HAP-1 (cell line): ENCODE results near the gene C2orf92.
A peak's percentile ranks its signal among the peaks of the same experiment; 100 is the strongest.

ENCODE experiments used
- DNase-seq, 2 experiments: peaks; one replicate each; pipeline ENCODE4 v3.0.0-alpha.2; 2016 to 2020; ENCODE audit warnings: low spot score in 2 of 2
- H3K27me3 ChIP-seq: fragments of 250-450 bp; sonication (Bioruptor Pico); 2 replicates; pipeline ENCODE4 v1.5.1; 2020; ENCODE audit warnings: low read depth, mild to moderate bottlenecking, moderate library complexity
- H3K36me3 ChIP-seq: fragments of 250-450 bp; sonication (Bioruptor Pico); replicated peaks from 2 replicates; pipeline ENCODE4 v1.5.1; 2020; ENCODE audit warnings: mild to moderate bottlenecking
- H3K4me1 ChIP-seq: fragments of 250-450 bp; sonication (Bioruptor Pico); 2 replicates; pipeline ENCODE4 v1.5.1; 2020; ENCODE audit warnings: mild to moderate bottlenecking
- H3K4me3 ChIP-seq: fragments of 250-450 bp; sonication (Bioruptor Pico); 2 replicates; pipeline ENCODE4 v1.5.1; 2020; ENCODE audit warnings: mild to moderate bottlenecking, moderate library complexity
- H3K9me3 ChIP-seq: fragments of 250-450 bp; sonication (Bioruptor Pico); 2 replicates; pipeline ENCODE4 v1.5.1; 2020; ENCODE audit warnings: mild to moderate bottlenecking, moderate library complexity
- in situ Hi-C: fragments of 300-500 bp; cut with MboI; formaldehyde crosslinking; loops from 3 replicates; pipeline ENCODE4 v1.14.3; 2020; ENCODE audit warnings: low sequenced_read_pairs, inconsistent platforms, mixed read lengths

C2orf92 gene

DNA sequence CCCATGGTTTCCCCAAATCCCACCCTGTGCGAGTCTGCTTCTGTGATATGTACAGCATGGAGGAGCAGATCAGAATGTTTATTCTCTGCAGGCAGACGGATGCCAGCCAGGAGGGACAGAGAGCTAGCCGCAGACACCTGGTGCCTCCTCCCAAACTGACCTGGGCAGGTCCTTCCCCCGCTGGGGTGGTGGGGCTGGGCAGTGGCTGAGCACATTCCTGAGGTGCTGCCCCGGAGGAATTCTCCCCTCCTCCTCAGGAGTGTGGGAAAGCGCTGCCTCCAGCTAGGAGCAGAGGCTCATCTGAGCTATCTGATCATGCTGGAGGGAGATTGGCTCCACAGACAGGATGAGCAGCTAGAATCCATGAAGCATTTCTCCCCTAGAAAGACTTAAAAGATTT is 21.7 kb downstream of the C2orf92 start:
- Histone ChIP-seq H3K9me3 (no peaks in the 10 kb centered on the region), H3K36me3 (no peaks in the 10 kb centered on the region), H3K4me3 (no peak overlapping the region), H3K4me1 (peaks cover 9% of the 10 kb centered on the region), H3K27me3 (no peaks in the 10 kb centered on the region)
- in situ Hi-C loops, result loop anchor here (10.0 kb wide), 1 partner anchor 96 kb away; no protein-coding TSS in a partner anchor
- no peak for DNase-seq

GRCh38 chr2:97693476-97693875 is 24.0 kb downstream of the C2orf92 start:
- no peak for DNase-seq
- in situ Hi-C loops, result loop anchor here (10.0 kb wide), 1 partner anchor 99 kb away; no protein-coding TSS in a partner anchor
- H3K36me3 ChIP-seq, result no peaks in the 10 kb centered on the region

GRCh38 chr2:97695744-97696143 is 26.2 kb downstream of the C2orf92 start:
- Histone ChIP-seq H3K4me3 (no peak overlapping the region), H3K27me3 (no peaks in the 10 kb centered on the region), H3K9me3 (no peaks in the 10 kb centered on the region), H3K36me3 (no peaks in the 10 kb centered on the region), H3K4me1 (no peaks in the 10 kb centered on the region)
- DNase-seq, result no peak
- in situ Hi-C loops, result loop anchor here (10.0 kb wide), 1 partner anchor 101 kb away; no protein-coding TSS in a partner anchor

More at GRCh38 chr2:97693476-97693875, 24.0 kb downstream of the C2orf92 start:
- Histone ChIP-seq H3K9me3 (no peaks in the 10 kb centered on the region), H3K4me3 (no peak overlapping the region), H3K4me1 (peaks cover 6% of the 10 kb centered on the region), H3K27me3 (no peaks in the 10 kb centered on the region)

DNA sequence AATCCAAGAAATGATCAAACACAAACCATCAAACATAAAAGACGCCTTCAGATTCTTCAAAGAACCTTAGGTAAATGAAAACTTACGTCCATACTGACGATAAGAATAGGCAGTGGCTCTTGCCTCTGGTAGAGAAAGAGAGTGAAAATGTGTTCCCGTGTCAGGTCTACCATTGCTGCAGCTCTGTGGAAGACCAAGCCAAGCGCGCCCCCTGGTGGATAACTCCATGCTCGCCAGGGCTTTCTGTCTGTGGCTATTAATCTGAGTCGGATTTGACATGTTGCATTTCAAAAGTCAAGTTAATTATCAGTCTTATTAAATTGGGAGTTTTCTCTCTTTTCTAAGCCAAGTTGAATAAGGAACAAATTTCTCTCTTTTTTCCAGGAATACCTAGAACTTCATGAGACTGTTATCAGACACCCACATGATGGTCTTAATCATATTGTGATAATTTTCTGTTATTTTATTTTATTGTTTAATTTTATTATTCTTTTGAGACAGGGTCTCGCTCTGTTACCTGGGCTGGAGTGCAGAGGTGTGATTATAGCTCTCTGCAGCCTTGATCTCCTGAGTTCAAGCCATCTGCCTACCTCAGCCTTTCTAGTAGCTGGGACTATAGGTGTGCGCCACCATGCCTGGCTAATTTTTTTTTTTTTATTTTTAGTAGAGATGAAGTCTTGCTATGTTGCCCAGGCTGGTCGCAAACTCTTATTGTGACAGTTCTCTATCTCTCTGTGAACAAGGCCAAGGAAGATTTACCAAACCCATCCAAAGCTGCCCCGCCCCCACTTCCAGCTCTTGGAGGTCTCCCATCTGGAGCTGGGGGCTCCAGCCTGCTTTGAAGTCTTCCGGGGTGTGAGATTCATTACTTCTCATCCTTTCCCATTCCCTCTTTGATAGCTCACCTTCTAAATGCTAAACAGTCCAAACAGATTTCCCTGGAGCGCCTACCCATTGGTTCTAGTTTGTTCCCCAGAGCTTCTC is 28.0 kb downstream of the C2orf92 start:
- Histone ChIP-seq H3K36me3 (no peaks in the 10 kb centered on the region), H3K4me3 (no peak overlapping the region), H3K27me3 (no peaks in the 10 kb centered on the region), H3K4me1 (no peaks in the 10 kb centered on the region), H3K9me3 (no peaks in the 10 kb centered on the region)
- peak; percentile 73 to 94 for DNase-seq
- in situ Hi-C loops, result loop anchor here (10.0 kb wide), 1 partner anchor 103 kb away; no protein-coding TSS in a partner anchor

GRCh38 chr2:97698530-97698929 is 29.0 kb downstream of the C2orf92 start:
- Histone ChIP-seq H3K4me1 (no peaks in the 10 kb centered on the region), H3K36me3 (no peaks in the 10 kb centered on the region), H3K4me3 (no peak overlapping the region), H3K27me3 (no peaks in the 10 kb centered on the region), H3K9me3 (no peaks in the 10 kb centered on the region)
- no peak for DNase-seq
- in situ Hi-C loops, result loop anchor here (10.0 kb wide), 1 partner anchor 104 kb away; no protein-coding TSS in a partner anchor

- in situ Hi-C loops, result loop anchor here (10.0 kb wide), 2 partner anchors 105 to 685 kb away; no protein-coding TSS in a partner anchor
- Histone ChIP-seq H3K36me3 (no peaks in the 10 kb centered on the region), H3K4me3 (no peak overlapping the region), H3K9me3 (no peaks in the 10 kb centered on the region), H3K27me3 (no peaks in the 10 kb centered on the region), H3K4me1 (no peaks in the 10 kb centered on the region)
- DNase-seq, result peak; percentile 76 to 87
These were observed 30.4 kb downstream of the C2orf92 start for GRCh38 chr2:97699765-97700444.

GRCh38 chr2:97701186-97701585 is 31.7 kb downstream of the C2orf92 start:
- Histone ChIP-seq H3K4me3 (no peak overlapping the region), H3K4me1 (no peaks in the 10 kb centered on the region), H3K36me3 (no peaks in the 10 kb centered on the region), H3K27me3 (no peaks in the 10 kb centered on the region), H3K9me3 (no peaks in the 10 kb centered on the region)
- no peak for DNase-seq
- in situ Hi-C loops, result loop anchor here (10.0 kb wide), 1 partner anchor 684 kb away; no protein-coding TSS in a partner anchor

- no peaks in the 10 kb centered on the region for H3K4me1 ChIP-seq
- H3K36me3 ChIP-seq, result no peaks in the 10 kb centered on the region
- no peak for DNase-seq
- in situ Hi-C loops, result loop anchor here (10.0 kb wide), 1 partner anchor 683 kb away; no protein-coding TSS in a partner anchor
- no peaks in the 10 kb centered on the region for H3K9me3 ChIP-seq
- H3K4me3 ChIP-seq, result no peak overlapping the region
- no peaks in the 10 kb centered on the region for H3K27me3 ChIP-seq
These were observed 32.4 kb downstream of the C2orf92 start for GRCh38 chr2:97701851-97702465.

GRCh38 chr2:97702731-97703470 is 33.4 kb downstream of the C2orf92 start:
- Histone ChIP-seq H3K9me3 (no peaks in the 10 kb centered on the region), H3K36me3 (no peaks in the 10 kb centered on the region), H3K27me3 (no peaks in the 10 kb centered on the region), H3K4me1 (no peaks in the 10 kb centered on the region), H3K4me3 (no peak overlapping the region)
- DNase-seq, result no peak
- in situ Hi-C loops, result loop anchor here (10.0 kb wide), 1 partner anchor 682 kb away; no protein-coding TSS in a partner anchor

- H3K27me3 ChIP-seq, result no peaks in the 10 kb centered on the region
- no peaks in the 10 kb centered on the region for H3K4me1 ChIP-seq
- no peak overlapping the region for H3K4me3 ChIP-seq
- in situ Hi-C loops, result loop anchor here (10.0 kb wide), 1 partner anchor 681 kb away; no protein-coding TSS in a partner anchor
- DNase-seq, result no peak
- H3K9me3 ChIP-seq, result no peaks in the 10 kb centered on the region
- H3K36me3 ChIP-seq, result no peaks in the 10 kb centered on the region
These were observed 34.2 kb downstream of the C2orf92 start for GRCh38 chr2:97703741-97704140.

- in situ Hi-C loops, result loop anchor here (10.0 kb wide), 1 partner anchor 680 kb away; no protein-coding TSS in a partner anchor
- peaks cover 2% of the 10 kb centered on the region for H3K4me1 ChIP-seq
- H3K4me3 ChIP-seq, result no peak overlapping the region
- no peaks in the 10 kb centered on the region for H3K36me3 ChIP-seq
- no peaks in the 10 kb centered on the region for H3K27me3 ChIP-seq
- DNase-seq, result no peak
- no peaks in the 10 kb centered on the region for H3K9me3 ChIP-seq
These were observed 35.5 kb downstream of the C2orf92 start for GRCh38 chr2:97704989-97705388.

GRCh38 chr2:97706112-97706511 is 36.6 kb downstream of the C2orf92 start:
- Histone ChIP-seq H3K27me3 (no peaks in the 10 kb centered on the region), H3K9me3 (no peaks in the 10 kb centered on the region), H3K36me3 (no peaks in the 10 kb centered on the region), H3K4me1 (peaks cover 2% of the 10 kb centered on the region), H3K4me3 (no peak overlapping the region)
- DNase-seq, result no peak
- in situ Hi-C loops, result loop anchor here (10.0 kb wide), 1 partner anchor 679 kb away; no protein-coding TSS in a partner anchor
